GM19328 (cell line): Measurements from ENCODE around the gene RIC1.

ENCODE experiments used
- ATAC-seq: cut with Tn5 transposase; IDR thresholded peaks from one replicate; pipeline ENCODE4 v1.9.1; 2021; ENCODE audit warnings: mild to moderate bottlenecking, moderate library complexity; ENCODE audit not compliant: unreplicated experiment

The RIC1 gene

DNA sequence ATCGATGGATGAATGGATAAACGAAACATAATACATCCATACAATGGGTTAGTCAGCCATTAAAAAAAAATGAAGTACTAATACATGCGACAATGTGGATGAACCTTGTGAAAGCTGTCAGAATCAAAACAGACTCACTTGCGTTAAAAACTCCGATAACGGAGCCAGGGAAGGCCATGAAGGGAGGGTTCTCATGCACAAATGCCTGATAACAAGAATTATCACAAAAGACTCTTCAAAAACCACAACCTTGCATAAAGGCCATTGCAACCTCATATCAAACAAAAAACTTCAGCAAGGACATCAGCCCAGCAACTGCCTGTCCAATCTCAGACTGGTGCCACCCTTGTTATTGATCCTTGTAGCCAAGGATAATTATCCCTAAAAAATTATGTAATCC, 190.3 kb downstream of the RIC1 start:
- no peak for ATAC-seq

DNA sequence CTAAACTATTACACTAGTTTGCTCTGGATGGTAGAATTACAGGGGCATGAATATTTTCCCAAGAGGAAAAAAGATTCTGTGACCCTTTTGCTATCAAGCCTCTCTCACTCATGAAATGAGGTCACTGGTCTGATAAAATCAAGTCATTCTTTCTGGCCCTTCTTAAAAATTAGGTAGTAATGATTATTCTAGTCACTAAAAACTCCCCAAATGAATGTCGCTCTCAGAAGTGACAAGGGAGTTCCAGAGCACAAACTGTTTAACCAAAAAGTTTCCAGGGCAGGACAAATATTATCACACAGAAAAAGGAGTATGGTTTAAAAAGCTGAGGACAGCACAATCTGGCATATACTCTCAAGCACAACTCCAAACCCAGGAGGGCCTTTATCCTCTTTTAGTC, 191.5 kb downstream of the RIC1 start:
- ATAC-seq, result no peak

DNA sequence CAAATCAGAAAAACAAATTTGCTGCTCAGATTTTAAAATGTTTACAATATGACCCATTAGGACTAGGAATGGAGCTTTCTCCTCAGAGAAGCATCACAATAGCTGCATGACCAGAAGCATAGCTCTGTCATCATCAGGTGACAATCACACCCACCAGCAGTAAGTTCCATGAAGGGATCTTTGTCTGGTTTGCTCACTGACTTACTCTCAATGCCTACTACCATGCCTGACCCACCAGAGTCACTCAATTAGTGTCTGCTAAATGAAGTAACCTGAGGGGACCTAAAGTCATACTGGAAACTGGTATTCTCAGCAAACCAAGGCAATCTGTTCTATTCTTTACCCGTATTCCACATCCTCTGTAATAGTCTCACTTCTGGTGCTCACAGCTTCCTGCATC, 196.3 kb downstream of the RIC1 start:
- no peak for ATAC-seq
